ENCODE data around the gene ARHGAP31.

DNA sequence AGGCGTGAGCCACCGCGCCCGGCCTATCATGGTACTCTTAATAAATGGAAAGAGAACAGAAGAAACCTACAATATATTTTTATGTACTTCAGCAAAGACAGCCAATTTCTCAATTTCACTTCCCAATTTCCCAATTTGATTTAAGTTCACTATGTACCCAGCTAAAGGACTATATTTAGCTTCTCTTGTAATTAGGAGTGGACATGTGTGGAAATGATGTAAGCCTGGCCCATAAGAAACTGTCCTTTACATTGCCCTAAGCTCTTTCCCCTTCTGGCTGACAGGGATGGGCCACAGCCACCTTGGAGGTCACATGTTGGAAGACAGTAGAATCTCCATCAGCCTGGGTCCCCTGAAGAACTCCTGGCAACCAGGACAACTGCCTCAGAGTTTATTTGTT is 163.1 kb downstream of the ARHGAP31 start:
- TF ChIP-seq ZNF274 (IDR thresholded peaks at IDR 0.05; ENCODE audit: low read depth, low read length) (no peak), SUZ12 (IDR thresholded peaks at IDR 0.05; ENCODE audit: extremely low read depth, insufficient read depth, insufficient read length) (no peak), YY1 (IDR thresholded peaks at IDR 0.05; ENCODE audit: insufficient read depth, insufficient read length) (no peak)
